Measurements from ENCODE around the gene PDAP1.

GRCh38 chr7:99375070-99375807 lies 33.2 kb downstream of the PDAP1 start:
- TF ChIP-seq HMG20A (CRISPR knock-in tag; conservative IDR thresholded peaks at IDR 0.05), result no peak
- no peak for TF ChIP-seq GATA2 (CRISPR knock-in tag; IDR thresholded peaks at IDR 0.05)
- no peak for TF ChIP-seq SMAD1 (IDR thresholded peaks at IDR 0.05; ENCODE audit: low read depth, low read length, partially characterized antibody)
- no peak for TF ChIP-seq RAD21 (CRISPR knock-in tag; conservative IDR thresholded peaks at IDR 0.05 in 1 of 2, IDR thresholded peaks at IDR 0.05 in 1 of 2)
- peak in 1 of 2 experiments; percentile 14; a peak in 1 of 4 replicates for TF ChIP-seq NRF1 (conservative IDR thresholded peaks at IDR 0.05 in 1 of 2, IDR thresholded peaks at IDR 0.05 in 1 of 2)
- no peak for TF ChIP-seq CEBPB (tag; IDR thresholded peaks at IDR 0.05)
- TF ChIP-seq XRCC5 (IDR thresholded peaks at IDR 0.05; ENCODE audit: low read depth, low read length), result no peak; the same call in 1 of the 2 replicates
- TF ChIP-seq ZNF780A (CRISPR knock-in tag; IDR thresholded peaks at IDR 0.05), result no peak
- TF ChIP-seq, protein P1, sequence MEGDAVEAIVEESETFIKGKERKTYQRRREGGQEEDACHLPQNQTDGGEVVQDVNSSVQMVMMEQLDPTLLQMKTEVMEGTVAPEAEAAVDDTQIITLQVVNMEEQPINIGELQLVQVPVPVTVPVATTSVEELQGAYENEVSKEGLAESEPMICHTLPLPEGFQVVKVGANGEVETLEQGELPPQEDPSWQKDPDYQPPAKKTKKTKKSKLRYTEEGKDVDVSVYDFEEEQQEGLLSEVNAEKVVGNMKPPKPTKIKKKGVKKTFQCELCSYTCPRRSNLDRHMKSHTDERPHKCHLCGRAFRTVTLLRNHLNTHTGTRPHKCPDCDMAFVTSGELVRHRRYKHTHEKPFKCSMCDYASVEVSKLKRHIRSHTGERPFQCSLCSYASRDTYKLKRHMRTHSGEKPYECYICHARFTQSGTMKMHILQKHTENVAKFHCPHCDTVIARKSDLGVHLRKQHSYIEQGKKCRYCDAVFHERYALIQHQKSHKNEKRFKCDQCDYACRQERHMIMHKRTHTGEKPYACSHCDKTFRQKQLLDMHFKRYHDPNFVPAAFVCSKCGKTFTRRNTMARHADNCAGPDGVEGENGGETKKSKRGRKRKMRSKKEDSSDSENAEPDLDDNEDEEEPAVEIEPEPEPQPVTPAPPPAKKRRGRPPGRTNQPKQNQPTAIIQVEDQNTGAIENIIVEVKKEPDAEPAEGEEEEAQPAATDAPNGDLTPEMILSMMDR (IDR thresholded peaks at IDR 0.05 in 2 of 3, conservative IDR thresholded peaks at IDR 0.05 in 1 of 3; ENCODE audit: insufficient read depth in 2 of 3, low read depth in 1 of 3, low read length in 3 of 3), result no peak
- no peak for TF ChIP-seq ESRRA (IDR thresholded peaks at IDR 0.05; ENCODE audit: borderline replicate concordance, low read depth)

All from K562 (cell line).